Measurements from ENCODE around the gene TRIM6. TPM values are rescaled to one million over a fixed set of nuclear protein-coding genes. Genes with fewer than 3 reads are reported as not detected.

The TRIM6 gene
- total and polyA plus RNA-seq, 9 of the 15 experiments (the other 6 are each of a cell fraction or from before 2014, with no cell fraction given): 5.0 to 11.8 (median 8.7) TPM

- TF ChIP-seq CREB5 (CRISPR knock-in tag; IDR thresholded peaks at IDR 0.05): no peak
- TF ChIP-seq ZBTB1 (CRISPR knock-in tag; IDR thresholded peaks at IDR 0.05; ENCODE audit: borderline replicate concordance, low read depth): no peak
- no peak for TF ChIP-seq SRSF9 (IDR thresholded peaks at IDR 0.05; ENCODE audit: borderline replicate concordance, low read depth, low read length)
- TF ChIP-seq PKNOX1 (IDR thresholded peaks at IDR 0.05): no peak
- no peak for TF ChIP-seq XRCC5 (IDR thresholded peaks at IDR 0.05; ENCODE audit: low read depth, low read length)
- 0 out of 4 replicates have a peak, but pooled peaks of 1 of the 2 experiments have one; percentile 7 for TF ChIP-seq TRIM24 (IDR thresholded peaks at IDR 0.05)
- peak; percentile 38; the same call in 1 of the 2 replicates for TF ChIP-seq BACH1 (tag; IDR thresholded peaks at IDR 0.05)
- TF ChIP-seq SNRNP70 (optimal IDR thresholded peaks at IDR 0.05; ENCODE audit: low read depth, low read length): no peak
- no peak for TF ChIP-seq PATZ1 (CRISPR knock-in tag; IDR thresholded peaks at IDR 0.05; ENCODE audit: borderline replicate concordance)
- no peak for TF ChIP-seq ZNF140 (CRISPR knock-in tag; IDR thresholded peaks at IDR 0.05)
- TF ChIP-seq ZBTB33 (CRISPR knock-in tag; IDR thresholded peaks at IDR 0.05): no peak
- no peak for TF ChIP-seq IRF2 (CRISPR knock-in tag; IDR thresholded peaks at IDR 0.05)
- no peak for TF ChIP-seq NBN (IDR thresholded peaks at IDR 0.05; ENCODE audit: low read depth)
- no peak for TF ChIP-seq KLF1 (tag; IDR thresholded peaks at IDR 0.05)
- TF ChIP-seq CHAMP1 (IDR thresholded peaks at IDR 0.05): no peak
These were observed 32.0 kb upstream of the TRIM6 start (continued) for GRCh38 chr11:5564259-5565019.
